GM06990 (cell line): Measurements from ENCODE around the gene AZIN2.
"Not testable (repeated sequence)": the region's sequence is repeated elsewhere in the genome, so short reads cannot be mapped to it uniquely, and the experiment has no call there.

ENCODE experiments used
- DNase-seq: peaks from one replicate; pipeline ENCODE4 v3.0.0-alpha.2; 2011; ENCODE audit not compliant: insufficient read length; ENCODE audit errors: extremely low read depth
- H3K27me3 ChIP-seq: replicated peaks from 2 replicates; pipeline ENCODE4 v1.6.0; 2011; ENCODE audit warnings: low read length; ENCODE audit not compliant: control insufficient read depth, insufficient read depth
- H3K36me3 ChIP-seq: 2 replicates; pipeline ENCODE4 v1.5.1; 2011; ENCODE audit warnings: low read length; ENCODE audit not compliant: control insufficient read depth, insufficient read depth
- H3K4me3 ChIP-seq: replicated peaks from 2 replicates; pipeline ENCODE4 v1.5.1; 2011; ENCODE audit warnings: low read depth, mild to moderate bottlenecking, control low read depth, low read length
- TF ChIP-seq, protein P1 (sequence below): IDR thresholded peaks from 2 replicates; pipeline ENCODE4 v1.5.1; 2011; ENCODE audit warnings: low read length, control low read depth, mild to moderate bottlenecking, inconsistent platforms; ENCODE audit not compliant: insufficient read depth, poor library complexity, severe bottlenecking

The AZIN2 gene

DNA sequence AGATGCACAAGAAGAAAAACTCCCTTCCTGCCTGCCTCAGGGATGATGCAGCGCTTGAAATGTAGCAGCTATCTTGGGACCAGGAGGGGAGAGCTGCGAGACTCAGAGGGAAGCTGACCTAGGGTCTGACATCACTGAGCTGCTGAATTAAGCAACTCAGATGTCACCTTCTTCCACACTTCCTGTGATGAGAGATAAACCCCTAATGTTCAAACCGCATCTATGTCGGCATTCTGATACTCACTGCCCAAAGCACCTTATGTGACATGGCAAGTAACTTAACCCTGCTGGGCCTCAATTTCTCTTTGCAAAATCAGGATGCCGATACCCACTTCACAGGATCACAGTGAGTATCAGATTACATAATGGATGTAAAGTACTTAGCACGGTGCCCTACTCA, 35.1 kb upstream of the AZIN2 start:
- Histone ChIP-seq H3K4me3 (no peak overlapping the region), H3K27me3 (no peaks in the 10 kb centered on the region), H3K36me3 (no peaks in the 10 kb centered on the region)
- TF ChIP-seq, protein P1, sequence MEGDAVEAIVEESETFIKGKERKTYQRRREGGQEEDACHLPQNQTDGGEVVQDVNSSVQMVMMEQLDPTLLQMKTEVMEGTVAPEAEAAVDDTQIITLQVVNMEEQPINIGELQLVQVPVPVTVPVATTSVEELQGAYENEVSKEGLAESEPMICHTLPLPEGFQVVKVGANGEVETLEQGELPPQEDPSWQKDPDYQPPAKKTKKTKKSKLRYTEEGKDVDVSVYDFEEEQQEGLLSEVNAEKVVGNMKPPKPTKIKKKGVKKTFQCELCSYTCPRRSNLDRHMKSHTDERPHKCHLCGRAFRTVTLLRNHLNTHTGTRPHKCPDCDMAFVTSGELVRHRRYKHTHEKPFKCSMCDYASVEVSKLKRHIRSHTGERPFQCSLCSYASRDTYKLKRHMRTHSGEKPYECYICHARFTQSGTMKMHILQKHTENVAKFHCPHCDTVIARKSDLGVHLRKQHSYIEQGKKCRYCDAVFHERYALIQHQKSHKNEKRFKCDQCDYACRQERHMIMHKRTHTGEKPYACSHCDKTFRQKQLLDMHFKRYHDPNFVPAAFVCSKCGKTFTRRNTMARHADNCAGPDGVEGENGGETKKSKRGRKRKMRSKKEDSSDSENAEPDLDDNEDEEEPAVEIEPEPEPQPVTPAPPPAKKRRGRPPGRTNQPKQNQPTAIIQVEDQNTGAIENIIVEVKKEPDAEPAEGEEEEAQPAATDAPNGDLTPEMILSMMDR = no peak
- DNase-seq = no peak

DNA sequence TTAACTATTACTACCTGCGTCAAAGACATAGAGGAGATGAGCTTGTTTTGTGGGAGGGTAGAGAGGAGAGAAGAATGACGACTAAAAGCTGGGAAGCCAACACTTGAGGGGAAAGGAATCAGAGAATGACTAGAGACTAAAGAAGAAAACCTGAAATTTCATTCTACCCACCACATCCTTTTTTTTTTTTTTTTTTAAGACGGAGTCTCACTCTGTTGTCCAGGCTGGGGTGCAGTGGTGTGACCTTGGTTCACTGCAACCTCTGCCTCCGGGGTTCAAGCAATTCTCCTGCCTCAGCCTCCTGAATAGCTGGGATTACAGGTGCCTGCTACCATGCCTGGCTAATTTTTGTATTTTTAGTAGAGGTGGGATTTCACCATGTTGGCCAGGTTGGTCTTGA, 34.7 kb upstream of the AZIN2 start:
- H3K27me3 ChIP-seq, H3K36me3 ChIP-seq, DNase-seq, H3K4me3 ChIP-seq: not testable (repeated sequence)

DNA sequence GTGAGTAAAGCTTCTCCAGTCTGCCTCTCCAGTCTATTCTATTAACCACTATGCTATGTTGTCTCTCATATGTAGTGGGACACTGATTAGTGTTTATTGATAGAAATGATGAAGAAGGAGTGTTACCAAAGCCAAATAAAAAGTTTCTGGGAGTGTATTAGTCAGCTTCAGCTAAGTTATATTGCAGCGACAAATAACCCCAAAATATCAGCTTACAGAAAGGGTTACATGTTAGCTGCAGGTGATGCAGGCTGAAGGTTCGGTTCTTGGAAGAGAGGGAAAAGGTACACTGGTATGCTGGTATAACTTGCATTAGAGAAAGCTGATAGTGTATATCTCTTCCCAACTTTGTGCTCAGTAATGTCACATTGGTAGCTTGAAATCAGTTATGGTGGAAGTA, 33.7 kb upstream of the AZIN2 start:
- no peak for DNase-seq
- Histone ChIP-seq H3K36me3 (no peaks in the 10 kb centered on the region), H3K27me3 (no peaks in the 10 kb centered on the region), H3K4me3 (no peak overlapping the region)
- TF ChIP-seq, protein P1 = no peak

DNA sequence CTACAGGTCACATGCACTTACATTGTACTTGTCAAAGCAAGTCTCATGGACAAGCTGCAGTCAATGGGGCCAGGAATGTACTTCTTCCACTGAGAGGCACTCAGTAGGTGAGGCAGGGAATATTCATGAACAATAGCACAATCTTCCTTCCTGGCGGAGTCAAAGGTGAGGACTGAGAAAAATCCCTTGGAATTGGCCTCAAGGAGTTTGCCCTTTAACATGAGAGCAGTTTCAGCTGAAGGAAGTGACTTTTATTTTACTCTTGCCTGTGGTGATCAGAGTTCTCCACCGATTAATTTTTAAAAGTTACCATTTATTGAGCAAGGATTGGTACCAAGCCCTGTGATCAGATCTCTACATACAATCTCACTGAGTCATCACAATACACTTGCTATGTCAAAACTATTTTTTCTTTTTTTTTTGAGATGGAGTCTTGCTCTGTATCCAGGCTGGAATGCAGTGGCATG, 33.1 kb upstream of the AZIN2 start:
- H3K27me3 ChIP-seq = no peaks in the 10 kb centered on the region
- no peak overlapping the region for H3K4me3 ChIP-seq
- DNase-seq = no peak
- TF ChIP-seq, protein P1 = no peak
- no peaks in the 10 kb centered on the region for H3K36me3 ChIP-seq

DNA sequence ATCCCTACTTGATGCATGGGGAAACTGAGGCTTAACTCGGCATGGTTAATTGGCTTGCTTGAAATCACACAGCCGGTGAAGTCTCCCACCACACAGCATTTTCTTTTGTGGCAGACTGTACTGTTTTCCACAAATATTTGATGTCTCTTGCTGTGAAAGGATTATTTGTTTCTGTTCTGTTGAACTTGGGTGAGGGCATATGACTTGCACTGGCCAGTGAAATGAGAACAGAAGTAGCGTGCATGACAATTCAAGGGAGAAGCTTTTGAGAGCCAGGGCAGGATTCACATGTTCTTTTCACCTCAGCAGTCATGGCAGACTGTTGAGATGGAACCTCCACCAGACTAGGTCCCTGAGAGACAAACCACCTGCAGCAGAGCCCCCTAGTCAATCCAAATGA, 32.5 kb upstream of the AZIN2 start:
- H3K4me3 ChIP-seq = no peak overlapping the region
- TF ChIP-seq, protein P1 = no peak
- no peak for DNase-seq
- H3K36me3 ChIP-seq = no peaks in the 10 kb centered on the region
- no peaks in the 10 kb centered on the region for H3K27me3 ChIP-seq

DNA sequence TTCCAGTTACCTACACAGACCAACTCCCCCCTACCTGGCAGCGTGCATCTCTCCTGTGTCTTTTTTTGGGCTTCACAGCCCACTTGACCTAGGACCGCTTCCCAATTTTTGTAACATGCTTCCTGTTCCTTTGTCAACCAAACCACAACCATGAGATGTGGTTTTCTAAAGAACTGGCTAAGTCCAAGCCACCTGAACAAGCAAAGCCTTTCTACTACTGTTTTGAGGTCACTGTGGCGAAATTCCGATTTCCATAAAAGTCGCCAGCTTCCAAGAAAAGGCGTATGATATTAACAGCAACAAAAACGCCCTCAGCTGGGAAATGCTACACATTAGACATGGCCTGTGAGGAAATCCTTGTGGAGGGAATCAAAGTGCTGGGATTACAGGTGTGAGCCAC, 31.6 kb upstream of the AZIN2 start:
- TF ChIP-seq, protein P1 = no peak
- Histone ChIP-seq H3K4me3 (no peak overlapping the region), H3K27me3 (no peaks in the 10 kb centered on the region), H3K36me3 (no peaks in the 10 kb centered on the region)
- DNase-seq = no peak
